SW 1271 (cell line): ENCODE data around the gene MYH11.
"Not testable (repeated sequence)": the region's sequence is repeated elsewhere in the genome, so short reads cannot be mapped to it uniquely, and the experiment has no call there.

Experiments used
- DNase-seq, 2 experiments: peaks; one replicate each; lab custom pipeline; 2025; lab: John Stamatoyannopoulos, UW

Gene MYH11

GRCh38 chr16:15809297-15809696, 47.5 kb downstream of the MYH11 start:
- DNase-seq: not testable (repeated sequence)

DNA sequence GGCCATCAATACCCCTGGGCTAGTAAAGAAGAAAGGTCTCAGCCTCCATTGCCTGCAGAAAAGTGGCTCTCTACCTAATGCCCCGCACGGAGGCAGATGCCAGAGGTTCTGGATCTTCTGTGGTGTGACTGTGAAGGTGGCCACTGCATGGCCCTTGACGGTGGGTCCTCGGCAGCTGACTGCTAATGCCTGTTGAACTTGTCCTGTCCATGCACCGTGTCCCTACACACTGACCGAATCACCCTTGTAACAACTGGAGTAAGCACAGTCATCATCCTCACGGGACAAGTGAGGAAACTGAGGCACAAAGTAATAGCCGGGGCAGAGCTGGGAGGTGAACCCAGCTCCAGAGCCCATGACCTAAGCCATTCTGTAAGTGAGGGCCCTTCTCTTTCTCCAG, 48.8 kb downstream of the MYH11 start:
- DNase-seq: no peak

DNA sequence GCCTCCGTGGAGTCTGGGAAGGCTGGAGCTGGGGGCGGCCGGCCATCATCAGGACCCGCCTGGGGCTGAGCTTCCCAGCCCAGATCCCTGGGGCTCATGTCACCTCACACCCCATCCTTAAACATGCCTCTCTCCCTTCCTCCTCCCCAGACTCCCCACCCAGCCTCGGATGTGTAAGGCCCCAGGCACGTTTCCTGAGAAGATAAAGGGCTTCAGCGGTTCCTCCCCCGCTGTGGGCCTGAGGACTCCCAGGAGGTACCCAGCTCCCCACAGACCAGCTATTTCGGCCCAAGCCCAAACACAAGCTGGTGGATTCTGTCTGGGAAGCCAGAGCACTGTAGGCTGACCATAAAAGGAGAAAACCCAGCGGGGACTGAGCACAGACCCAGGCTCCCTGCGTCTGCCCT, 49.2 kb downstream of the MYH11 start:
- DNase-seq: no peak

DNA sequence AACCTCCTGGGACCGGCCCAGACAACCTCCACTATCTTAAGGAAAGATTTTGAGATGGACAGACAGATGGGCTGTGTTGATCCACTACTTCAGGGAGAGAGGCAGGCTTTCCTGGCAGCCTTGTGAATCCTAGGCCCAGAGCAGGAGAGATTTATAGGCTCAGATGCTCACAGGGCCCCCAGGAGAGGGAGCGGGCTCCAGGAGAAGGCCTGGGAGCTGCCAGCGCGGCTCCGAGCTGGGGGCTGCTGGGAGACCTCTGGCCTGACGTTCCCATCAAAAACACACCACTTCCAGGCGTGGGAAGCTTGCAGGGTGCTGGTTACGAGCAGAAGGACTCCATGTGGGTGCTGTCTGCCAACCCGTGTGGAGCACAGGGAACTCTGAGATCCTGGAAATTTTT, 53.2 kb downstream of the MYH11 start:
- DNase-seq: no peak

GRCh38 chr16:15799851-15800495, 56.9 kb downstream of the MYH11 start:
- no peak for DNase-seq

DNA sequence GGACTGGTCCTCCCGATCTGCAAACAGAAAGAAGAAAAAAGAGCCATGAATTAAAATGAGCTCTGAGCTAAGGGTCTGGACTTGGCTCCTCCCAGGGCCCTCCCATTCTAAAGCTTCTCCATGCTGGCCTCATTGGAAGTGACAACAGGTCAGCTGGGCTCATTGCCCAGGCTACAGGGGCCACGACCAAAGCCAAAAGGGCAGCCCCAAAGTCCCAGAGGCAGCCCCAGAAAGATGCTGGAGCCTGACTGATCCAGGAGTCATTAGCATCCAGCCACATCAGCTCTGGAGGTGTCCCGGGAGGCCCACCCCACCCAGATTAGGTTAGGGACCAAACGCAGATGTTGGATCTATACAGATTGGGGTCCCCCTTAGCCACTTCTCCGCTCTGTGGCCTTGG, 58.2 kb downstream of the MYH11 start:
- DNase-seq: no peak

- DNase-seq: no peak
These were observed 59.9 kb downstream of the MYH11 start for GRCh38 chr16:15796885-15797284.

DNA sequence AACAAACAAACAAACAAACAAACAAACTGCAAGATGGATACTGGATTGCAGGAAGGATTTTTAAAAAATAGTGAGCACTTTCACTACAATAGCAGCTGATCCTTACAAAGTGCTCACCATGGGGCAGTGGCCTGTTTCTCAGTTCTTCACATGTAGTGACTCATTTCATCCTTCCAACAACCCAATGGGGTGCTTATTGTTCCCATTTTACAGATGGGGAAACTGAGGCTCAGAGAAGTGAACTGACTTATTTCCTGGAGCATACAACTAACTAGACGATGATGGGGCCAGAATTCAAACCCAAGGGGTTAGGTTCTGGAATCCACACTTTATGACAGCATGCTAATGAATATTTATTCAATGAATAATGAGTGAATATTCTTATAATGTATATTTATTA, 61.2 kb downstream of the MYH11 start:
- no peak for DNase-seq

GRCh38 chr16:15792563-15792971, 64.3 kb downstream of the MYH11 start:
- no peak for DNase-seq

DNA sequence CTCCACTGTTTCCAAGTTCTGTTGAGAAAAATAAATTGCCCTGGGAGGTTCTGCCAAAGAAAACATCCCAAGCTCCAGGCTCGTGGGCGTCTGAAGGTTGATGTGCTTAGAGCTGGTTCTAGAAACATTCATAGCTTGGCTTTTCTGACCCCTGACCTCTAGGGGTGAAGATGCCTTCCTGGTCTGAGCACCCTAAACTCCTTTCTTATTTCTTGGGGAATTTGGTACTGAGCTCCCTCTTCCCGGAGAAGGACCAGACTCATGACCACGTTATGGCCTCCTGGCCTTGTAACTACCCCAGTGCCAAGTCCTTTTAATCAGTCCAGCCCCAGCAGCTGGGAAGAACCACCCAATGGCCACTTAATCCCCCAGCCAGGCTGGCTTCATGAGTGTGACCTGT, 66.4 kb downstream of the MYH11 start:
- no peak for DNase-seq

- DNase-seq: not testable (repeated sequence)
These were observed 67.0 kb downstream of the MYH11 start for GRCh38 chr16:15789816-15790215.

DNA sequence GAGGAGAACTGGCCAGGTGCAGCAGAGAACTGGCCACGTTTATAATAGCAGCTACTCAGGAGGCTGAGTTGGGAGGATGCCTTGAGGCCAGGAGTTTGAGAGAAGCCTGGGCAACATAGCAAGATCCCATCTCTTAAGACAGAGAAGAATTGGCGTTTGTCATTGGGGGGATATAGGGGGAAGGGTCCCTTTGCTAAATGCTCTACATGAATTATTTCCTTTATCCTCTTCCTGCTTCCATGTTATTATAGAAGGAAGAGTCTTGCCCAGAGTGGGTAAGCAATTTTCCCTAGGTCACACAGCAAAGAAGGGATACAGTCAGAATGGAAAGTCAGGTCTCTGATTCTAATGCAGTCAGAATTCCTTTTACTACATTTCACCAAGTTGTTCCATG, 68.0 kb downstream of the MYH11 start:
- DNase-seq: no peak

DNA sequence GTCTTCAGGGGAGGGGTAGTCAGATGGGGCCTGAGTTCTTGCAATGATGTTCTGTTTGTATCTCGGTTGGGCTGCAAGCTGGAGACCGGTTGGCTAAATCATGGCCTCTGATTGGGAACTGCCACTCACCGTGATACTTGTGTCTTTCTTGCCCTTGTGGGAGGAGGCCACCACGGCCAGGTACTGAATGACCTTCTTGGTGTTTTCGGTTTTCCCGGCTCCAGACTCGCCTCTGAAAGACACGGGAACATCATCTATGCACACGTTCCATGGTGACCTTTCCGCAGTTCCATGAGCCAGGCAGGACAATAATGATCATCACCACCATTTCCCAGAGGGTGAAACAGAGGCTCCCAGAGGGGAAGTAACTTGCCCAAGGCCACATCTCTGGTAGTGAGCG, 70.3 kb downstream of the MYH11 start:
- no peak for DNase-seq

GRCh38 chr16:15785386-15786059, 71.3 kb downstream of the MYH11 start:
- DNase-seq: no peak

GRCh38 chr16:15783985-15784384, 72.8 kb downstream of the MYH11 start:
- DNase-seq: no peak

DNA sequence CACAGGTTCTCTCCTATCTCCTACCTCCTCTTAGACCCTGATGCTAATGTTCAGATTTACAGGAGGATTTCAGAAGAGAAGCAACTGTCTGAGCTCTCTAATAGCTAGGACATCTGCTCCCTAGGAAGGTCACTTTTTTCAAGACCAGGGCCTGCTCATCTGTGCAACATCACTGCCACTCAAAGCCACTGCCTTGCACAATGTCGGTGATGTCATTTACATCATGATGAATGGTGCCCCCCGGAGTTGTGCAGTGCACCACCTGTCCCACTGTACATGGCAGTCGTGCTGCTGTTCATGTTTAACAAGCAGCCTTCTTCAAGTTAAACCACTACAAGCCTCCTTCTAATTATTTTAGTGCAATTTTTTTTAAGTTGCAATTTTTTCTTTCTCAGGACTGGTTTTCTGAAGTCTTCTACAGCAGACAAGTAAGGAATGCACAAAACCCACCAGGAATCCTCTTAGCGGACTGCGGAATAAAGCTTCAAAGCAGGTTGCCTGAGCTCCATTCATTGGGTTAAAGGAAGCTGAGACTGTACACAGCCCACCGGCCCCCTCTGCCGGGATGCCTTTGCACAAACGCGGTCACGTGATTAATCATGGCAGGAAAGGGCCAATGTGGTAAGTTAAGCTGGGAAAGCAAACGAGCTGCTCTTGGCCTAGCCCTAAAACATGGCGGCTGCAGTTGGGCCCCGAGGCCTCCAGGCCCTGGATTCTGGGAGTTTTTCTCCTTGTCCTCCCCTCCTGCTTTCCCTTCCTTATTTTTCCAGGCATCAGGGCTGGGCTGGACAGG, 74.1 kb downstream of the MYH11 start:
- DNase-seq: no peak

- DNase-seq: no peak
These were observed 75.2 kb downstream of the MYH11 start for GRCh38 chr16:15781650-15782049.

- DNase-seq: no peak
These were observed 76.0 kb downstream of the MYH11 start for GRCh38 chr16:15780805-15781204.

- DNase-seq: no peak
These were observed 77.0 kb downstream of the MYH11 start for GRCh38 chr16:15779664-15780351.

- DNase-seq: no peak
These were observed 77.7 kb downstream of the MYH11 start for GRCh38 chr16:15778999-15779614.

DNA sequence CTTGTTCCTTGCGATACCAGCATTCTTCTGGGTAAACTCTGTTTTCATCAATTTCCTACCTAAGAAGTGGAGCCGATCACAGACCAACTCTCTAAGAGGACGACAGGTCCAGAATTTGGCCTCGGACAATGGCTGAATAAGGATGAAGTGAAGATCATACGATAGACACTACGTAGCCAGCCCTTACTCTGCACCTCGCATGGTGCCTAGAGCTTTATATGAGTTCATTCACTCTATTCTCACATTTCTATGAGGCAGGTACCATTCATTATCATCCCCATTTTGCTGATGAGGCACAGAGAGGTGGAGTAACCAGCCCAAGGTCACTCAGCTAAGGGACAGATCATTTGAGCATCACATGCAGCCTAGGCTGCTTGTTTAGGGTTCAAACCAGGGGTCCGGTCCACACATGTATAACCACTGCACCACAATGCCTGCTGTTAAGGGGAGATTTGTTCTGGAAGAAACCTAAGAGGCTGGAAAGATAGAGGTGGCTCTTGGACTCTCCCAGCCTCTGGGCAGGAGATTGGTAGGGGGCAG, 78.6 kb downstream of the MYH11 start:
- DNase-seq: no peak
